HG03139 (cell line): ENCODE measurements around the gene PHKG1.
"Not testable (repeated sequence)": the region's sequence is repeated elsewhere in the genome, so short reads cannot be mapped to it uniquely, and the experiment has no call there.

Experiments
- ATAC-seq: cut with Tn5 transposase; IDR thresholded peaks from one replicate; pipeline ENCODE4 v1.9.1; 2021; ENCODE audit not compliant: unreplicated experiment

The PHKG1 gene

GRCh38 chr7:56046721-56047445 is 45.9 kb downstream of the PHKG1 start:
- no peak for ATAC-seq

GRCh38 chr7:56045758-56046157 is 47.0 kb downstream of the PHKG1 start:
- ATAC-seq = not testable (repeated sequence)

DNA sequence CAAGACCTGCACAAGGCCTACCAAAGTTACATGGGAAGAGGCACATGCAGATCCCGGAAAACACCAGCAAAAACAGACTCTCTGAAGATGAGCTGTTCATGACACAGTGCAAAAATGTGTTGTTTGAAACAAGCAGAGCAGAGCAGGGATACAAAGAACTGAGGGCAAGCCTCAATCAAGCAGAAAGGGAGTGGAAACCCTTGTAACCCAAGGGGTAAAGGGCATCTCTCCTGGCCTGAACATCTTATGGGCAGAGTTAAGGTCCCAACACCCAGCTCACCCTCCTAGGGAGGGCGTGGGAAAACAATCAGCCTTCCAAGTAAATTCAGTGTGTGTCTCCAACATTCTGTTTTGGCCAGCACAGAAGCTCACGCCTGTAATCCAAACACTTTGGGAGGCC is 52.0 kb downstream of the PHKG1 start:
- no peak for ATAC-seq

DNA sequence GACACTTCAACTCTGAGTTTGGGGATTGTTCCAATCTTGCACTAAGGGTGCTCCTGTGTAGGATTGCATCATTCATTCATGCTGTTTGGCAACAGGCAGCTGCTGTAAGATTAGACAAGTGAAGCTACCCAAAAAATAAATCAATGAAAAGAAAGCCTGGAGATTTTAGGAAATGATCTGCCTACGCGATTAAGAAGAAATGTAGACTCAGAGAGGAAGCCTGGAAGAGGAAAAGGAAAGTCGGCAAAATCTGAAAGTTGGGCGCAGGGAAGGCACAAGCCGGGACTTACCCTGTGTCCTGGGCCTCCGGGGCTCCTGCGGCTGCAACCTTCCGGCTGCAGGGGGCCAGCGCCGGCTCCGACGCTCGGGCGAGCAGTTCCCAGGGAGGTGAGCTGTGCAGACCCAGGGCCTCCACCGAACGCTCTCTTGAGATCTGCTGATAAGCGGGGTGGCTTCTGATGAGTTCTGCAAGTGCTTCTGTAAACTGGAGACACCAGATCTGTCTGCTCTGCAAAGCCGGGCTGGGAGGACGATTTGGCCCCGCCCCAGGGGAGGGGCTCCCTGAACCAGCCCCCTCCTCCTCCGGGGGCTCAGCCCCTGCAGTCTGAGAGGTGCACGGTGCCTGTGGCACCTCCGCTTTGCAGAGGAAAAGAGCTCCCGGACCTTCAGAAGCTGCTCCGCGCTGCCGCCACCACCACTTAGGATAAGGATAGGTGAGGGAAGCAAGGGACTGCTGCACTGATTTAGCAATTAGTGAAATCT is 58.9 kb downstream of the PHKG1 start:
- ATAC-seq = peak; percentile 93

DNA sequence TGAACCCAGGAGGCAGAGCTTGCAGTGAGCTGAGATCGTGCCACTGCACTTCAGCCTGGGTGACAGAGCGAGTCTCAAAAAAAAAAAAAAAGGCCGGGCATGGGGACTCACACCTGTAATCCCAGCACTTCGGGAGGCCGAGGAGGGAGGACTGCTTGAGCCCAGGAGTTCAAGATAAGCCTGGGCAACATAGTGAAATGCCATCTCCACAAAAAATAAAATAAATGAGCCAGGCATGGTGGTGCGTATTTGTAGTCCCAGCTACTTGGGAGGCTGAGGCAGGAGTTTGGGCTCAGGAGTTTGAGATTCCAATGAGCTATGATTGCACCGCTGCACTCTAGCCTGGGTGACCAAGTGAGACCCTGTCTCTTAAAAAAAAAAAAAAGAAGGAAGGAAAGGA is 60.2 kb downstream of the PHKG1 start:
- not testable (repeated sequence) for ATAC-seq

DNA sequence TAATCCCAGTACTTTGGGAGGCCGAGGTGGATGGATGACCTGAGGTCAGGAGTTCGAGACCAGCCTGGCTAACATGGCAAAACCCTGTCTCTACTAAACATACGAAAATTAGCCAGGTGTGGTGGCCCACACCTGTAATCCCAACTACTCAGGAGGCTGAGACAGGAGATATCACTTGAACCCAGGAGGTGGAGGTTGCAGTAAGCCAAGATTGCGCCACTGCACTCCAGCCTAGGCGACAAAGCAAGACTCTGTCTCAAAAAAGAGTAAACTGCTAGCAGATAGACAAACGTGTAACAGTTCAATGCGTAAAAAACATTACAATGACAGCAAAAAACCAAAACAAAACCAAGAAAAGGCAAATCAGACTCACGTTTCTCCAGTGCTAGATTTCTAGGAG is 61.2 kb downstream of the PHKG1 start:
- not testable (repeated sequence) for ATAC-seq

DNA sequence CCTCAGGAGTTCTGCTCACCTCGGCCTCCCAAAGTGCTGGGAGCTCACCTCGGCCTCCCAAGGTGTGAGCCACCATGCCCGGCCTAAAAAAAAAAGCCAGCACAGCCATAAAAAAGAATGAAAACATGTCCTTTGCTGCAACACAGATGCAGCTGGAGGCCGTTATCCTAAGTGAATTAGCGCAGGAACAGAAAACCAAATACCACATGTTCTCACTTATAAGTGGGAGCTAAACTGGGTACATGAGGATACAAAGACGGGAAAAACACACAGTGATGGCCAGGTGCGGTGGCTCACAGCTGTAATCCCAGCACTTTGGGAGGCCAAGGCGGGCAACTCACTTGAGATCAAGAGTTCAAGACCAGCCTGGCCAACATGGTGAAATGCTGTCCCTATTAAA is 62.4 kb downstream of the PHKG1 start:
- ATAC-seq = no peak
